Measurements from ENCODE around the gene TIMP2. TPM values are rescaled to one million over a fixed set of nuclear protein-coding genes. Genes with fewer than 3 reads are reported as not detected.
A peak's percentile ranks its signal among the peaks of the same experiment; 100 is the strongest.

TIMP2 gene
- total RNA-seq, 1 donor from 2014 or later: 132 TPM

DNA sequence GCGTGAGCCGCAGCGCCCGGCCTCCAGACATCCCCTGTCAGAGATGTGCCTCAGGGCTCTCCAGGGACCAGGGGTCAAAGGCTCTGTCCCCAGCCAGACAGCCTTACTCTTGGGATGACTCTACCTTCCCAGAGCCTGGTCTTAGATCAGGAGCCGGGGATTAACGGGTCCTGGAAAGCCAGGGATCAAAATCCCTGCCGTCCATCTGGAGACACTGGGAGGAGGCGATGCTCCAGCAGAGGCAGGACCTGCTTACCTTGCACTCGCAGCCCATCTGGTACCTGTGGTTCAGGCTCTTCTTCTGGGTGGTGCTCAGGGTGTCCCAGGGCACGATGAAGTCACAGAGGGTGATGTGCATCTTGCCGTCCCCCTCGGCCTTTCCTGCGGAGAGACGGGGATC, 67.9 kb downstream of the TIMP2 start:
- DNase-seq (no peak), ATAC-seq (no peak)
- intact Hi-C loops (cut with micrococcal nuclease): no loop called here

- intact Hi-C loops (cut with micrococcal nuclease): no loop called here
- DNase-seq (no peak), ATAC-seq (no peak)
Observed at GRCh38 chr17:78855561-78856165, 69.5 kb downstream of the TIMP2 start.

GRCh38 chr17:78854508-78854907, 70.7 kb downstream of the TIMP2 start:
- DNase-seq: no peak
- no peak for ATAC-seq
- intact Hi-C loops (cut with micrococcal nuclease): no loop called here

GRCh38 chr17:78853926-78854394, 71.2 kb downstream of the TIMP2 start:
- ATAC-seq (no peak), DNase-seq (no peak)
- intact Hi-C loops (cut with micrococcal nuclease): no loop called here

- DNase-seq (no peak), ATAC-seq (no peak)
- intact Hi-C loops (cut with micrococcal nuclease): no loop called here
Observed at GRCh38 chr17:78852709-78853121, 72.5 kb downstream of the TIMP2 start.

GRCh38 chr17:78849026-78849425, 76.2 kb downstream of the TIMP2 start:
- ATAC-seq: no peak

DNA sequence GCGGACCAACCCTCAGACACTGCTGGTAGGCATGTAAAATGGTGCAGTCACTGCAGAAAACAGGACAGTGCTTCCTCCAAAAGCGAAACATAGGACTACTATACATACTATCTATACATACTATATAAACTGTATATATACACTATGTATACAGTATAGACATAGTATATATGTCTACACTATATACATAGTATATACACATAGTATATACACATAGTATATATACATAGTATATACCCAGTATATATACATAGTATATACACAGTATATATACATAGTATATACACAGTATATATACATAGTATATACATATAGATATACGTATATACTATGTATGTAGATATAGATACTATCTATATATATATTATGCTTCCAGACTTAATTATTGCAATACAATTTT, 78.1 kb downstream of the TIMP2 start:
- DNase-seq (no peak), ATAC-seq (no peak)
- intact Hi-C loops (cut with micrococcal nuclease): no loop called here

More at GRCh38 chr17:78849026-78849425, 76.2 kb downstream of the TIMP2 start:
- no peak for DNase-seq
- intact Hi-C loops (cut with micrococcal nuclease): no loop called here

- intact Hi-C loops (cut with micrococcal nuclease): no loop called here
- DNase-seq: no peak
Observed at GRCh38 chr17:78844301-78845005, 80.7 kb downstream of the TIMP2 start.

GRCh38 chr17:78842881-78843565, 82.2 kb downstream of the TIMP2 start:
- ATAC-seq: no peak
- no peak for DNase-seq
- intact Hi-C loops (cut with micrococcal nuclease): no loop called here

More at GRCh38 chr17:78844301-78845005, 80.7 kb downstream of the TIMP2 start:
- ATAC-seq: no peak

- ATAC-seq (peak; percentile 96), DNase-seq (peak; percentile 100)
- intact Hi-C loops (cut with micrococcal nuclease): no loop called here
Observed at GRCh38 chr17:78840780-78841611, 84.2 kb downstream of the TIMP2 start, which contains the start of gene USP36. USP36 (minus strand) TSS chr17:78840814; CDS start chr17:78836363, 4,451 bp downstream.

GRCh38 chr17:78840530-78840779, 84.7 kb downstream of the TIMP2 start:
- DNase-seq (no peak), ATAC-seq (no peak)
- intact Hi-C loops (cut with micrococcal nuclease): no loop called here

- DNase-seq (peak; percentile 67), ATAC-seq (peak; percentile 29)
- intact Hi-C loops (cut with micrococcal nuclease): no loop called here
Observed at GRCh38 chr17:78839762-78840529, 85.2 kb downstream of the TIMP2 start.

- intact Hi-C loops (cut with micrococcal nuclease): no loop called here
- ATAC-seq (no peak), DNase-seq (no peak)
Observed at GRCh38 chr17:78839235-78839761, 85.9 kb downstream of the TIMP2 start.

DNA sequence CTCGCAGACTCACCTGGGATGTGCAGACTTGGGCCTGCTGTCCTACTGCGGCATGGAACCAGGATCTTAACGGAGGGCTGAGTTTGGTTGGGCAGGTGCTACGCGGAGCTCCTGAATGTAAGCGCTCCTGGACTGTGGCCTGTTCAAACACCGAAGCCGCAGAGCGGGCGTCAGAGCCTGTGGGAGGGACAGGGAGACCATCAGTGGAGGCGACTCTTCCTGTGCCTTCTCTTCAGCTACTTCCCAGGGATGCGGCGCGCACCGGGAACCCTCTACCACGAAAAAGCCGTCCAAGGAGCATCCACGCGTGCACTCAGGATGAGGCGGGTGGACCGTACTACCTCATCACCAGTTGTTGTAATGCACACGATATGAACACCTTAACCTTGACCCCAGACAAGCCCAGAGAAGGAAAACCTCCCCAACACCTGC, 86.6 kb downstream of the TIMP2 start:
- intact Hi-C loops (cut with micrococcal nuclease): no loop called here
- no peak for ATAC-seq
- no peak for DNase-seq

DNA sequence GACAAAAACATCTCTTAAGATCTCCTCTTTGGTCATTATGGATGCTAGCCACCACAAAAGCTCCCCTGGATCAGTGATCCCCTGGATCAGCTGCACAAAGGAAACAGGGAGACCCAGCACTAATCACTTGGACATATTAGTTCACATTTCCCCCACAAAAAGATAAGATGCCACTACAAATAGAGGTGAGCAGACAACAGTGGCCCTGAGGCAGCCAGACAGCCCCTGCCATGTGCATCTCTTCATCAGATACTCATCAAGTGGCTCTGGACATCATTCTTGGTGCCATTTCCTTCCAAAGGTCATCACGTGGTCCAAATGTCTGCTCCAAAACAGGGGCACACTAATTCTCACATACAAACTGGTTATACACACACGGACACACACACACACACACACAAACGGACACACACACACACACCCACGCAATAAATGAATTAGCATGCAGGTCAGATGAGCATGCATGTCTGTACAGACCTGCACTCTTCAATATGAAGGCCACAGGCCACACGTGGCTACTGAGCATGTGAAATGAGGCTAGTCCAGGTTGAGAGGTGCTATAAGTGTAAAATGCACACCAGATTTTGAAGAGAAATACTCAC, 88.7 kb downstream of the TIMP2 start:
- DNase-seq (no peak), ATAC-seq (no peak)
- intact Hi-C loops (cut with micrococcal nuclease): no loop called here

DNA sequence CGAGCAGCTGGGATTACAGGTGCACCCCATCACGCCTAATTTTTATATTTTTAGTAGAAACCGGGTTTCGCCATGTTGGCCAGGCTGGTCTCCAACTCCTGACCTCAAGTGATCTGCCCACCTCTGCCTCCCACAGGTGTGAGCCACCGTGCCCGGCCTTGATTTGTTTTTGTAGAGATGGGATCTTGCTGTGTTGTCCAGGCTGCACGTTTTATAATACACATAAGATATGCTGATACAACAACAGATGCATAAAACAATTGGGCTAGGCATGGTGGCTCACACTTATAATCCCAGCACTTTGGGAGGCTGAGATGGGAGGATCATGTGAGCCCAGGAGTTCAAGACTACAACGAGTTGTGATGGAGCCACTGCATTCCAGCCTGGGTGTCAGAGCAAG, 90.6 kb downstream of the TIMP2 start:
- ATAC-seq (no peak), DNase-seq (no peak)
- intact Hi-C loops (cut with micrococcal nuclease): no loop called here

GRCh38 chr17:78832541-78832810, 92.7 kb downstream of the TIMP2 start:
- DNase-seq (no peak), ATAC-seq (no peak)
- intact Hi-C loops (cut with micrococcal nuclease): no loop called here

DNA sequence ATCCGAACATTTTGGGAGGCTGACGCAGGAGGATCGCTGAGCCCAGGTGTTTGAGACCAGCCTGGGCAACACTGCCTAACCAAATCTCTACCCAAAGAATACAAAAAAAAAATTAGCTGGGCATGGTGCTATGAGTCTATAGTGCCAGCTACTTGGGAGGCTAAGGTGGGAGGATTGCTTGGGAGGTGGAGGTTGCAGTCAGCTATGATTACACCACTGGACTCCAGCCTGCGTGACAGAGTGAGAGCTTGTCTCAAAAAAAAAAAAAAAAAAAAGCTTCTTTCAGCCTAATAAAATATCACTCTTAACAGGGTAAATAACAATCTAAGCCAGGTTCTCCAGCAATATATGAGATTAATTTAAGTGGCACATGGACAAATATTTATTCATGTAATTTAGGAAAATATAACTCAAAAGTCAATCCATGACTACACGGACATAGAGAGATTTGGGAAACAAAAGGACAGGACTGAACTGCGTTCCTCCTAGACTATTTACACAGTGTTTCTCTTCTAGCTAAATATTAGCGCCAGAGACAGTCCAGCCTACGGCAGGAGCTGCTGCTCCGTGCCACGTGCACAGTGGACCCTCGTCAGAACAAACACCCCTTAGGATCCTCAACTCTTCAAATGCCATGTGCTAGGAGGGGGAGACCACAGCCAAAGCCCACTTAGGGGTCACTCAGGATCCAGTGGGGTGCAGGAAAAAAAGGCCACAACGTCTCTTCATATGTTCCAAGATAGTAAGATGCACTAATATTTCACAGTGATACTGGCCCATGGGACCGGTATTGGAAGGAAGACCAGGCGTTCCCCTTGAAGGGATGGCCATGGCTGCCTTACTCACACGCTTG, 93.3 kb downstream of the TIMP2 start:
- intact Hi-C loops (cut with micrococcal nuclease): no loop called here
- DNase-seq (no peak), ATAC-seq (no peak)
